Measurements from ENCODE around the gene TFRC. TPM values are rescaled to one million over a fixed set of nuclear protein-coding genes. Genes with fewer than 3 reads are reported as not detected.
"Not testable (repeated sequence)": the region's sequence is repeated elsewhere in the genome, so short reads cannot be mapped to it uniquely, and the experiment has no call there.

Gene TFRC
- total RNA-seq, 2 donors from 2014 or later: 73.4 to 132 TPM

DNA sequence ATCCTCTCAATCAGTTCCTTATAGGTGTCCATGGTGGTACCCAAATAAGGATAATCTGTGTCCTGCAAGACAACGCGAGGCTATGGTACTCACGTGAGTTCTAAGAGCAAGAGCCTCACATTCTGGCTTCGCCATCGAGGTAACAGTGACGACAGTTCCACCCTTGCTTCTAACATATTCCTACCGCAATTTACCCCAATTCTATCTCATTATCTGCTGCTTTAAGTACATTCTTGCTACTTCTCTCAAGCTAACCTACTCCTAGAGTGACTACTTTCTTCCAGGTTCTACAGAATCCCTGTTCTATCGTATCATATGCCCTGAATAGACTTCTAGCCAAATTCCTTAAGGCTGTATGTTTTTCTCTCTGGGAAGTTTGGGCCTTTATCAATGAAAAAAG is 26.6 kb downstream of the TFRC start:
- intact Hi-C loops (cut with DNase I): no loop called here
- DNase-seq (ENCODE audit: low spot score): no peak

DNA sequence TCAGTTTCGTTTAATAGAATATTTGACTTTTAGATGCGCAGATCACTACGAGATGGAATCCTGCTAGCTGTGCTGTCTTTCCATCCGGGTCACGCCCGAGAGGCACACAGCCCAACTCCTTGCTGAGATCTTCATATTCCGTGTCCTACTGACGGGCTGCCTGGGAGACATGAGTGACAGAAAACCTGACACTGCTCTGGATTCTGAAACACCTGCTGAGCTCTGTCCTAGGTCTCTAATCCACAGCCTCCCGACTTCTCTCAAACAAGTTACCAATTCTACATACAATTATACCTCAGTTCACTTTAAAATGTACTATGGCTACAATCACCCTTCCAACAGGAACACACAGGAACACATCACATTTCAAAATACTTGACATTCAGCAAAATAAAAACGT is 27.2 kb downstream of the TFRC start:
- intact Hi-C loops (cut with DNase I): no loop called here

DNA sequence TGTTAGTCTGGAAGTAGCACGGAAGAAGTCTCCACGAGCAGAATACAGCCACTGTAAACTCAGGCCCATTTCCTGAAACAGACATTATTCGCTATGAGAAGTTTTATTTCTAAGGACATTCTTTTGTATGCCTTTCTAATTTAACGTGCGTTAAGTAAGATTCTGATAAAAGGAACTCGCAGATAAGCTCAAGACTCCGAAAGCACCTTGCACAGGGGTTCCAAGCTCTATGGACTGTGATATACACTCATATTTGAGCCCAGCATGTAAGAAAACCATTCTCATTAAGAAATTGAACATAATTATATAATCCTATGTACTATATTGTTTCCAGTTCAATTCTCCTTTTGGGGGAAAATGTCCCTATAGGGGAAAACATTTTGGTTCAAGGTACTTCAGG is 28.4 kb downstream of the TFRC start:
- DNase-seq (ENCODE audit: low spot score): no peak
- intact Hi-C loops (cut with DNase I): no loop called here

More for the DNA sequence above, 27.2 kb downstream of the TFRC start:
- DNase-seq (ENCODE audit: low spot score): no peak

DNA sequence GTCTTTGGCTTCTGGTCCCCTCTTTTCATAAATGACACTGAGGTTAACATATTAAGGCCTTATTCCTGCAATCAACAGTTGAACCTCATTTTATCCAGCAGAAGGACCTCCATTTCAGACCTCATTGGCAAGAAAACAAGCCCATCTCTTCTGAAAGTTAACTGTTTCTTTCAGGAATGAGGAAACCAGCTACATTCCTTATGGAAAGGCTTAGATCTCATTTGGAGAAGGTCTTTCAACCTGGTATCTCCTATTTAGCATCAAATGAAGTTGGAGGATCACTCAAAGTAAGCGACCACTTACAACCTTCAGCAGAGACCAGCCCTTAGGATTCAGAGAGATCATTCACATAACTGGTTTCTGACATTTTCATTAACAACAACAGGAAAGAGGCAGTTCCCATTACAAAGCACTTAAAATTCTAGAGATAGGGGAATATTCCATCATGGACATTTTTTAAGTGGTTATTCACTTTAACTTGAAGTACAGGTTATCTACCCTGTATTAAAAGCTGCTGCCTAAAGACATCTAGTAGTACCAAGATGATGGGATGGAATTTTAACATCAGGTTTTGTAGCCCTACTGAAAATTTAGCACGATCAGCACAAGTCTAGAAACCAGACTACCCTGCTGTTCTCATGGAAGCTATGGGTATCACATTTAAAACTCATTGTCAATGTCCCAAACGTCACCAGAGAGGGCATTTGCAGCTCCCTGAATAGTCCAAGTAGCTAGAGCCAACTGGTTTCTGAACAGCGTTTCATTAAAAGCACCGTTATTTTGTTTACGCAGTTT is 30.4 kb downstream of the TFRC start:
- no peak for DNase-seq (ENCODE audit: low spot score)
- intact Hi-C loops (cut with DNase I): no loop called here

DNA sequence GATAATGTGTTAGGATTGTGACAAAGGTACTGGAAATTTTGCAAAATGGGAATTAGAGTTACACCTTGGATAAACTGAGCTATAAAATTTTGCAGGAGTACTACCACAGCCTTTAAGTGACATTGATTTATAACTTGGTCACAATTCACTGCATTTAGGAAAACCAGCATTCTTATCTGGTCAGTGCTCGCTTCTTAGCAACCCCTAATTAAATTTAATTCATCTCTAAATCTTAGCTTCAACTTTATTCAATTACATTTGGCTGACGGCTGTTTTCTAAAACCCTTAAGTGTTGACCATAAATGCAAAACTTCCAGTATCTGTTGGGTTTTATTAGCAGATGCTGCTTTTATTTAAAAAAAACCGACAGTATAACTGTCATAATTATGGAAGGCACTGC is 31.3 kb downstream of the TFRC start:
- intact Hi-C loops (cut with DNase I): no loop called here
- DNase-seq (ENCODE audit: low spot score): no peak

DNA sequence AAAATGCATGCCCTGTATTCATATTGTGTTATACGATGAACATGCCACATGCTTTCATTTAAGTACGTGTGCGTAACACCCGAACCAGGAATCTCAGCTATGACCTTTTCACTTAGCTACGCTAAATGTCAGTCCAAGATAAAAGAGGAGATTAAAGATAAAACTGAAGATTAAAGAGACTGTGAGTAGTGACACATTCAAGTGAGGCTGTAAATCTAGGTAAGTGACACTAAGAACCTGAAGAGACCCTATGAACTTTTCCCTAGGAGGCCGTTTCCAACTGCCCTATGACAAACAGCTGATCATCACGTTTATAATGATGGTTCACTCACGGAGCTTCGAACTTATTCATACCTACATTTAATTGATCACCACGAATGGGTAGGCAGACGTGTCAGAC is 32.2 kb downstream of the TFRC start:
- no peak for DNase-seq (ENCODE audit: low spot score)
- intact Hi-C loops (cut with DNase I): no loop called here

DNA sequence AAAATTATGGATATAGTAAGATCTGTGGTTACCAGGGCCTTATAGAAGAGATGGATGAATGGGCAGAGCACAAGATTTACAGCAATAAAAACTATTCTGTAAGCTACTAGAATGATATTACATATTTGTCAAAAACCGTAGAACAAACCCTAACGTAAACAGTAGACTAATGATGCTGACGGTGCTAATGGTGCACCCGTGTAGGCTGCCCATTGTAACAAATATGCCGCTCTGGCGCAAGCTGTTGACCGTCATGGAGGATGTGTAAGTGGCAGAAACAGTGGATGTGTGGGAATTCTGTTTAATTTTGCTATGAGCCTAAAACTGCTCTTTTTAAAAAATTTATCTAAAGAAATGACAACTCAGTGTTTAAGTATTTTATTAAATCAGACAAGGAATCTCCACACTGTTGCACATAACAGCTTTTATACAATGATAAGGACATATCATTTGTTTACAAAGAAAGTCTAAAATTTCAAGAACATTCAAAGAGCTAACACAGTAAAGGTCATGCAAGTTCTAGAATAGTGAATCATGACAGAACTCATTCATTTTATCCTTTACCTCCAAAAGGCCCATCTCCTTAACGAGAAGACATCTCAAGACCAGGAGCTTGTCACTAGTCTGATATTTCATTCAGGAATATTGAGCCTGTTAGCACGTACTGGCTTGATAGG is 32.8 kb downstream of the TFRC start:
- no peak for DNase-seq (ENCODE audit: low spot score)
- intact Hi-C loops (cut with DNase I): no loop called here

DNA sequence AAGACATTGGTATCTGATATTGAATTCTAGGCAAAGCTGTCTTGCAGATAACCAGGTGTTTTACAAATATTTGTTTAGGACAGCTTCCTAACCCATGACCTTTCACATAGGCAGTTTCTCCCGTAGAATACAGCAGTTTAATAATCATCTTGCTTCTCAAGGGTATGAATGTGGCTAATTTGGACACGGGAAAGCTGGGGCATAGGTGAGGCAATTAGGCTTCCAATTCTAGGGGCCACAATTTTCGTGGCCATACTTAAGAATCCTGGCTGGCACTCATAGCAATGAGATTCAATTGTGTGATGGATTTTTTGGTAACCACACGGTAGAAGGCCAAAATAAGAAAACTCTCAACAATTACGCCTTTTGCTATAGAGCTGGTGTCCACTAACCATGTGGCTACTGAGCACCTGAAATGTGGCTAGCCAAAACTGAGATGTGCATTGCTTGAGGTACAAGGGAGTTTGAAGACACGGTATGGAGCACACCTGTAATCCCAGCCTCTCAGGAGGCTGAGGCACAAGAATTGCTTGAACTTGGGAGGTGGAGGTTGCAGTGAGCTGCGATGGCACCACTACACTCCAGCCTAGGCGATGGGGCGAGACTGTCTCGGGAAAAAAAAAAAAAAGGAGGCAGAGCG is 34.4 kb downstream of the TFRC start:
- intact Hi-C loops (cut with DNase I): no loop called here

DNA sequence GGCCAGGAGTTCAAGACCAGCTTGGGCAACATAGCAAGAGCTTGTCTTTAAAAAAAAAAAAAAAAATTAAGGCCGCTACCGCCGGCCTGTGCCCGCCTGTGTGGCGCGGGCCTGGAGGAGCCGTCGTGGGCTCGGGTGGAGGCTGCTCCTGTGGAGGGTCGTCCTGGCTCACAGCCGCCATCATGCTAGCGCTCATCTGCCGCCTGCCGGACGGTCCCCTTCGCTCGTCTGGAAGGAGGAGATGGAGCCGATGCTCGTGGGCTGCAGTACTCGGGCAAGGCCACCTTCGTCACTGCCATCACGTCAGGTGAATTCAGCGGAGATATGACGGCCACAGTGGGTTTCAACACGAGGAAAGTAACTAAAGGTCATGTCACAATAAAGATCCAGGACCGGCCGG is 37.4 kb downstream of the TFRC start:
- intact Hi-C loops (cut with DNase I): no loop called here

More for the DNA sequence above, 34.4 kb downstream of the TFRC start:
- no peak for DNase-seq (ENCODE audit: low spot score)

DNA sequence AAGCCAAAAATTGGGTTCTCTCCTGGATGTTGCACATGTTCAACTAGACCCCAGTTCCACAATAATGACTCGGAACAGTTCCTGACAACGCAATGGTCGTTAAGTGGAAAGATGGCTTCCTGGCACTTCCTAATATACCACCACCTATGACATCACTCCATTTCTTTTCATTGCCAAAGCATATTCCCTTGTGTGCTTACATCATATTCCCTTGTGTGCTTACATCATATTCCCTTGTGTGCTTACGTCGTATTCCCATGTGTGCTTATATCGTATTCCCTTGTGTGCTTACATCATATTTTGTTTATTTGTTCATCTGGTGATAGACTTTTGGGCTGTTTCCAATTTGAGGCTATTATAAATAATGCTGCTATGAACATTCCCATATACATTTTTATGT is 39.2 kb downstream of the TFRC start:
- DNase-seq (ENCODE audit: low spot score): no peak

More for the DNA sequence above, 37.4 kb downstream of the TFRC start:
- DNase-seq (ENCODE audit: low spot score): no peak

DNA sequence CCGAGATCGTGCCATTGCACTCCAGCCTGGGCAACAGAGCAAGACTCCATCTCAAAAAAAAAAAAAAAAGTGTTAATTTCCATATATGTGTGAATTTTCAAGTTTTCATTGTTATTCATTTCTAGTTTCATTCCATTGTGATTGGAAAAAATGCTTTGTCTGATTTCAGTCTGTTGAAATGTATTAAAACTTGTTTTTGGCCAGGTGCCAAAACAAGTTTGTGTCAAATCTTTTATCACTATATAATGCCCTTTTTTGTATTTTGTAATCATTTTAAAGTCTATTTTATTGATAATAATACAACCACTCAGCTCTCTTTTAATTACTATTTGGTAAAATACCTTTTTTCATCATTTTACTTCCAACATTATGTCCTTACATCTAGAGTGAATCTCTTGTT is 42.5 kb downstream of the TFRC start:
- intact Hi-C loops (cut with DNase I): no loop called here
- no peak for DNase-seq (ENCODE audit: low spot score)

More for the DNA sequence above, 39.2 kb downstream of the TFRC start:
- intact Hi-C loops (cut with DNase I): no loop called here

DNA sequence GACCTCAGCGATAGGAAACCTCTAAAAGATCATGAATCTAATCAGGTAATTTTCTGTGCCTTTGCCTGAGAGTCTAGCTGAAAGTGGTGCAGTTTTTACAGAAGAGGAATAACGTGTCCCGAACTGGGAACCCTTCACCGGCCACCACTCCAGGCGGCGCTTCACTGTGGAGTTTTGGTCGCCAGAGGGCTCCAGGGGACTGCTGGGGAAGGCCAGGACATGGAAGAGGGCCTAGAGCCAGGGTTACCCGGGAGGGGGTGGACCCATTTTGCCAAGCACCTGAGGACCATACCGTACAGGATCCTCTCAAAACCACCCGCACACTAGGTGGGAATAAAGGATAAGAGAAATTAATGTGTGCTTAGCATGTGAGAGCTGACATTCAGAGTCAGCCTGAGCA is 55.8 kb downstream of the TFRC start:
- intact Hi-C loops (cut with DNase I): loop anchor here in 1 of 2 donors (10.0 kb wide), 1 partner anchor 139 kb away; no protein-coding TSS in a partner anchor
- DNase-seq (ENCODE audit: low spot score): not testable (repeated sequence)

DNA sequence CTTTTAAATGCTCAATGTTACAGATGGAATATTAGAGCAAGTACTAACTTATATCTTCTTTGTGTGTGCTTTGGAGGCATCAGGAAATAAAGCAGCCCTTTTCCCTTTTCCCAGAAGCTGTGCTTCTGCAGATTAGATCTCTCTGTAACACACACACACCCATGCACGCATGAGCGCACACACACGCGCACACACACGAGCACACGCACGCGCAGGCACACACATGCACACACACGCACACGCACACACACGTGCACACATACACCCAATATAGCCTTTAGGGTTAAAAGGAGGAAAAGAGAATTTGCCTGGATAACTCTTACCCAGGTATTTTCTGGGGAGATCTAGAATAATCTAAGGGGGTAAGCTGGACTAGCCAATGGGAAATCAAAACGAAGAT is 56.9 kb downstream of the TFRC start:
- intact Hi-C loops (cut with DNase I): loop anchor here (5.0 to 10.0 kb wide), 2 partner anchors 140 to 642 kb away; no protein-coding TSS in a partner anchor
- DNase-seq (ENCODE audit: low spot score): no peak

DNA sequence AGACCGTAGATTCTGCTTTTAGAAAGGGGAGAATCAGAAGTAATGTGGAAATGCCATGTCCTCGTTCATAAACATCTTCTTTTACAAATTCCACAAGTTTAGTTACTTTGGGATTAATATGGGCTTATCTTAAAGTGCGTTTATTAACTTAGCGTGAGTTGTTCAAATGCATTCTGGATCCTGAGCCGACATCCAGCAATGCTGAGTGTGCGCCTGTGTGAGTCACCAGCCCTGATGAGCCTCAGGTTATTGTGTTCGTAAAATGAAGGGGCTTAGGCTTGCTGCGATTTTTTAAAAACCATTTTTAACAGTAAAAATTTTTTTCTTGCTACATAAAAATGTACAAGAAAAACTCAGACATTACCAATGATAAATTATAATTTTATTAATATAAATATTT is 57.9 kb downstream of the TFRC start:
- no peak for DNase-seq (ENCODE audit: low spot score)
- intact Hi-C loops (cut with DNase I): loop anchor here (5.0 to 10.0 kb wide), 2 partner anchors 141 to 643 kb away; no protein-coding TSS in a partner anchor

DNA sequence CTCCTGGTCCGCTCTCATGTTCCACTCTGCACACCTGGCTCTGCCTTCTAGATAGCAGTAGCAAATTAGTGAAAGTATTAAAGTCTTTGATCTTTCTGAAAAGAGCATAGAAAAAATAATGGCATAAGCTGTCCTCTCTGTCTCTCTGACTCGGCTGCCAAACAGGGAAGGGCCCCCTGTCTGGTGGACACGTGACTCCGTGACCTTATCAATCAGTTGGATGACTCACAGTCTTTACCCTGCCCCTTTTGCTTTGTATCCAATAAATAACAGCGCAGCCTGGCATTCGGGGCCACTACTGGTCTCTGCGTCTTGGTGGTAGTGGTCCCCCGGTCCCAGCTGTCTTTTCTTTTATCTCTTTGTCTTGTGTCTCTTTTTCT is 59.4 kb downstream of the TFRC start:
- DNase-seq (ENCODE audit: low spot score): not testable (repeated sequence)
- intact Hi-C loops (cut with DNase I): loop anchor here (5.0 to 10.0 kb wide), 2 partner anchors 142 to 645 kb away; no protein-coding TSS in a partner anchor

DNA sequence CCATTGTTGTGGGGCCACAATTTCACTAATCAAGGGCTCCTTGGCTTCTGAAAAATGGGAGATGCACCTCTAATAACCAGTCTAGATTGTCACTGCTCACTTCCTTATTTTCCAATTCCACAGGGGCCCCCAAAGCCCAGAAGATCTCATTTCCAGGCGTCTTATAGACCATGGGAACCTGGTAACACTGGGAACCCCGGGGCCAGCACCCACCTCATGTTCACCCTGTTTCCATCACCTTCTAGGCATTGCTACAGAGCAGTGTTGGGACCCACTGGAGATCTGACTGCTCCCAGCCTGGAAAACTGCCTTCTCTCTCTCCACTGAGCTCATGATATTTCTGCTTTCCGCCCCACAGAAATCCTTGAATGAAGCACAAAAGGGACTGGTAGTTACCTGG is 61.5 kb downstream of the TFRC start:
- no peak for DNase-seq (ENCODE audit: low spot score)
- intact Hi-C loops (cut with DNase I): loop anchor here (5.0 to 10.0 kb wide), 2 partner anchors 144 to 647 kb away; no protein-coding TSS in a partner anchor

DNA sequence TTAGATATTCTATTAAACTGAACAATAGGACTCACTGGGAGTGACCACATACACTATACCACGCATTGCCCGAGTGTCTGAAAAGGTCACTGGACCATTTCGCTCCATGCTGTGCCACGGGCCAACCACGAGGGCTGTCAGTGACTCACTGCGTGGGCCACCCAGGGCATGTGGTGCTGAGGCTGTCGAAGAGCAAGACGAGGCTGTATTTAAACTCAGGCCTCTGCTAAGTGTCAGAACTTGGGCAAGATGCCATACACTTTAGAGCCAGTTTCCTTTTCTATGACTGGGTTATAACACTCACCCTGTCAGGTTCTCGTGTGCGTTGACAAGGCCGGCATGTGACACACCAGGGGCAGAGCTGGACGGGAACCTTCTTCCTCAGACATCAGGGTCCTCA is 62.3 kb downstream of the TFRC start:
- intact Hi-C loops (cut with DNase I); DNase-seq (ENCODE audit: low spot score): not testable (repeated sequence)

DNA sequence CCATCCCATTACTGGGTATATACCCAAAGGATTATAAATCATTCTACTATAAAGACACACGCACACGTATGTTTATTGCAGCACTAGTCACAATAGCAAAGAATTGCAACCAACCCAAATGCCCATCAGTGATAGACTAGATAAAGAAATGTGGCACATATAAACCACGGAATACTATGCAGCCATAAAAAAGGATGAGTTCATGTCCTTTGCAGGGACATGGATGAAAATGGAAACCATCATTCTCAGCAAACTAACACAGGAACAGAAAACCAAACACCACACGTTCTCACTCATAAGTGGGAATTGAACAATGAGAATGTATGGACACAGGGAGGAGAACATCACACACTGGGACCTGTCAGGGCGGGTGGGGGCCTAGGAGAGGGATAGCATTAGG is 63.7 kb downstream of the TFRC start:
- intact Hi-C loops (cut with DNase I); DNase-seq (ENCODE audit: low spot score): not testable (repeated sequence)

DNA sequence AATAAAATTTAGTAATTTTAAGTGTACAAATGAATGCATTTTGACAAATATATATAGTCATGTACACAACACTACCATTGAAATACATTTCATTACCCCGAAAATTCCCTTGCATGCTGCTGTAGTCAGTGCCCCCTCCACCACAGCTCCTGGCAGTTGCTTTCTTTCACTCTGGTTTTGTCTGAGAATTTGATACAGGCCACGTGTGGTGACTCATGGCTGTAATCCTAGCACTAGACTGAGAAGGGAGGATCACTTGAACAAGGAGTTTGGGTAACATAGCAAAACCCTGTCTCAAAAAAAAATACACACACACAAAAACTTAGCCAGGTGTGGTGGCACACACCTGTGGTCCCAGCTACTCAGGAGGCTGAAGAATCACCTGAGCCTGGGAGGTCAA is 65.4 kb downstream of the TFRC start:
- no peak for DNase-seq (ENCODE audit: low spot score)
- intact Hi-C loops (cut with DNase I): no loop called here

DNA sequence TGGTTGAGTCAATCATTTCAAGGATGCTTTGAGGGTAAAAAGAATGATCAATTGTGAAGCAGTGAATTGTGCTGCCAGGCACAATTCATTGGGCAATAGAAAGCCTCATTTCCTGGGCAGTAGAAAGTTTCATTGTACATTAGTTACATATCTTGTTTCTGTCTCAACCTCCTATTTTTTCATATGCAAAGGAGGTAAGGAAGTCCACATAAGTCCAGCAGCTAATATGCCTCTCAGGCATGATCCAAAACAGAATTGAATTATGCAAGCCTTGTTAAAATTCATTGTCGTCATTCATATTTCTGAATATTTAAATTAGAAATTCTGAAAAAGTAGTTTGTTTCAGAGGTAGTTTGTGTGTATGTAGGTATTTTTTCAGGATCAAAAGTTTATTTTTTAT is 65.8 kb downstream of the TFRC start:
- no peak for DNase-seq (ENCODE audit: low spot score)
- intact Hi-C loops (cut with DNase I): no loop called here
